ENCODE results near the gene ELMO1. TPM values are rescaled to one million over a fixed set of nuclear protein-coding genes. Genes with fewer than 3 reads are reported as not detected.

The ELMO1 gene
- polyA plus RNA-seq, 1 experiment = not detected

GRCh38 chr7:37337522-37337921 is 111.1 kb downstream of the ELMO1 start:
- CTCF ChIA-PET = no interaction called here
- TF ChIP-seq, protein P1, sequence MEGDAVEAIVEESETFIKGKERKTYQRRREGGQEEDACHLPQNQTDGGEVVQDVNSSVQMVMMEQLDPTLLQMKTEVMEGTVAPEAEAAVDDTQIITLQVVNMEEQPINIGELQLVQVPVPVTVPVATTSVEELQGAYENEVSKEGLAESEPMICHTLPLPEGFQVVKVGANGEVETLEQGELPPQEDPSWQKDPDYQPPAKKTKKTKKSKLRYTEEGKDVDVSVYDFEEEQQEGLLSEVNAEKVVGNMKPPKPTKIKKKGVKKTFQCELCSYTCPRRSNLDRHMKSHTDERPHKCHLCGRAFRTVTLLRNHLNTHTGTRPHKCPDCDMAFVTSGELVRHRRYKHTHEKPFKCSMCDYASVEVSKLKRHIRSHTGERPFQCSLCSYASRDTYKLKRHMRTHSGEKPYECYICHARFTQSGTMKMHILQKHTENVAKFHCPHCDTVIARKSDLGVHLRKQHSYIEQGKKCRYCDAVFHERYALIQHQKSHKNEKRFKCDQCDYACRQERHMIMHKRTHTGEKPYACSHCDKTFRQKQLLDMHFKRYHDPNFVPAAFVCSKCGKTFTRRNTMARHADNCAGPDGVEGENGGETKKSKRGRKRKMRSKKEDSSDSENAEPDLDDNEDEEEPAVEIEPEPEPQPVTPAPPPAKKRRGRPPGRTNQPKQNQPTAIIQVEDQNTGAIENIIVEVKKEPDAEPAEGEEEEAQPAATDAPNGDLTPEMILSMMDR (IDR thresholded peaks at IDR 0.05; ENCODE audit: low read depth, low read length) = no peak
- no peak overlapping the region for H3K4me3 ChIP-seq (ENCODE audit: low read depth, low read length)
- no peak for DNase-seq (ENCODE audit: low read depth, low spot score)
- H3K27me3 ChIP-seq (ENCODE audit: control insufficient read depth, insufficient read depth, low read length) = no peaks in the 10 kb centered on the region
- POLR2A ChIA-PET = no interaction called here
- no peak overlapping the region for H3K27ac ChIP-seq (ENCODE audit: low read depth, low read length)
- peaks cover 31% of the 10 kb centered on the region for H3K9me3 ChIP-seq (ENCODE audit: control insufficient read depth, insufficient read depth, low read length)

GRCh38 chr7:37336259-37336658 is 112.4 kb downstream of the ELMO1 start:
- no peak for DNase-seq (ENCODE audit: low read depth, low spot score)
- Histone ChIP-seq H3K27ac (ENCODE audit: low read depth, low read length) (no peak overlapping the region), H3K9me3 (ENCODE audit: control insufficient read depth, insufficient read depth, low read length) (peaks cover 34% of the 10 kb centered on the region), H3K27me3 (ENCODE audit: control insufficient read depth, insufficient read depth, low read length) (no peaks in the 10 kb centered on the region), H3K4me3 (ENCODE audit: low read depth, low read length) (no peak overlapping the region)
- ChIA-PET CTCF (no interaction called here), POLR2A (no interaction called here)
- TF ChIP-seq, protein P1 (IDR thresholded peaks at IDR 0.05; ENCODE audit: low read depth, low read length) = no peak

- POLR2A ChIA-PET = no interaction called here
Measured at GRCh38 chr7:37333075-37333474, 115.6 kb downstream of the ELMO1 start.

GRCh38 chr7:37332243-37333016 is 116.2 kb downstream of the ELMO1 start:
- peaks cover 37% of the 10 kb centered on the region for H3K9me3 ChIP-seq (ENCODE audit: control insufficient read depth, insufficient read depth, low read length)

More at GRCh38 chr7:37333075-37333474, 115.6 kb downstream of the ELMO1 start:
- Histone ChIP-seq H3K27me3 (ENCODE audit: control insufficient read depth, insufficient read depth, low read length) (no peaks in the 10 kb centered on the region), H3K4me3 (ENCODE audit: low read depth, low read length) (no peak overlapping the region), H3K27ac (ENCODE audit: low read depth, low read length) (no peak overlapping the region), H3K9me3 (ENCODE audit: control insufficient read depth, insufficient read depth, low read length) (peaks cover 34% of the 10 kb centered on the region)
- CTCF ChIA-PET = no interaction called here
- DNase-seq (ENCODE audit: low read depth, low spot score) = no peak
- TF ChIP-seq, protein P1 (IDR thresholded peaks at IDR 0.05; ENCODE audit: low read depth, low read length) = no peak

GRCh38 chr7:37330775-37331174 is 117.9 kb downstream of the ELMO1 start:
- H3K27ac ChIP-seq (ENCODE audit: low read depth, low read length) = no peak overlapping the region
- ChIA-PET POLR2A (no interaction called here), CTCF (no interaction called here)
- TF ChIP-seq, protein P1 (IDR thresholded peaks at IDR 0.05; ENCODE audit: low read depth, low read length) = no peak
- H3K27me3 ChIP-seq (ENCODE audit: control insufficient read depth, insufficient read depth, low read length) = no peaks in the 10 kb centered on the region
- no peak overlapping the region for H3K4me3 ChIP-seq (ENCODE audit: low read depth, low read length)
- peaks cover 29% of the 10 kb centered on the region for H3K9me3 ChIP-seq (ENCODE audit: control insufficient read depth, insufficient read depth, low read length)
- no peak for DNase-seq (ENCODE audit: low read depth, low spot score)

More at GRCh38 chr7:37332243-37333016, 116.2 kb downstream of the ELMO1 start:
- H3K27ac ChIP-seq (ENCODE audit: low read depth, low read length) = no peak overlapping the region
- POLR2A ChIA-PET = no interaction called here
- DNase-seq (ENCODE audit: low read depth, low spot score) = no peak
- CTCF ChIA-PET = no interaction called here
- no peak overlapping the region for H3K4me3 ChIP-seq (ENCODE audit: low read depth, low read length)
- no peaks in the 10 kb centered on the region for H3K27me3 ChIP-seq (ENCODE audit: control insufficient read depth, insufficient read depth, low read length)
- TF ChIP-seq, protein P1 (IDR thresholded peaks at IDR 0.05; ENCODE audit: low read depth, low read length) = no peak
